CD8-positive, alpha-beta memory T cell (primary cell): ENCODE measurements around the gene SV2B. TPM values are rescaled to one million over a fixed set of nuclear protein-coding genes. Genes with fewer than 3 reads are reported as not detected.

Experiments
- CTCF ChIA-PET: fragments of 350-600 bp; sonication (Branson Sonifier 250); formaldehyde crosslinking; loops from one replicate; lab custom pipeline; 2021; ENCODE audit warnings: antibody characterized with exemption; lab: Charles Lee
- POLR2A ChIA-PET: fragments of 350-600 bp; sonication (Branson Sonifier 250); formaldehyde crosslinking; loops from one replicate; lab custom pipeline; 2021; ENCODE audit warnings: antibody characterized with exemption; lab: Charles Lee
- DNase-seq, 5 donors: peaks; one replicate each; pipeline versions ENCODE4 v3.0.0 to v3.0.0-alpha.2; 2020 to 2022; ENCODE audit warnings: mixed read lengths in 1 of 5
- H3K27ac ChIP-seq: one replicate; pipeline ENCODE4 v1.7.0; 2013; ENCODE audit warnings: low read depth, mild to moderate bottlenecking, low read length, moderate library complexity
- H3K27me3 ChIP-seq: 2 replicates; pipeline ENCODE4 v1.7.0; 2013; ENCODE audit warnings: low read length, mild to moderate bottlenecking; ENCODE audit not compliant: insufficient read depth, poor library complexity, severe bottlenecking
- H3K36me3 ChIP-seq: 2 replicates; pipeline ENCODE4 v1.7.0; 2013; ENCODE audit warnings: mild to moderate bottlenecking, low read length, moderate library complexity; ENCODE audit not compliant: insufficient read depth
- H3K4me1 ChIP-seq: 2 replicates; pipeline ENCODE4 v1.7.0; 2013; ENCODE audit warnings: mild to moderate bottlenecking, low read length, moderate library complexity; ENCODE audit not compliant: insufficient read depth
- H3K4me3 ChIP-seq: 2 replicates; pipeline ENCODE4 v1.7.0; 2013; ENCODE audit warnings: mild to moderate bottlenecking, low read length
- H3K9me3 ChIP-seq: 2 replicates; pipeline ENCODE4 v1.7.0; 2013; ENCODE audit warnings: mild to moderate bottlenecking, low read length
- H3K27ac Mint-ChIP-seq, 8 donors: one replicate each; pipeline ENCODE4 v1.8.0; 2020 to 2021; ENCODE audit warnings: mixed read lengths in 8 of 8, mild to moderate bottlenecking in 6 of 8, inconsistent platforms in 3 of 8, moderate library complexity in 3 of 8
- H3K27me3 Mint-ChIP-seq, 2 donors: one replicate each; pipeline ENCODE4 v1.8.0; 2020 to 2021; ENCODE audit warnings: mixed read lengths in 2 of 2, mild to moderate bottlenecking in 1 of 2, moderate library complexity in 1 of 2
- H3K36me3 Mint-ChIP-seq, 3 donors: one replicate each; pipeline ENCODE4 v1.8.0; 2020 to 2021; ENCODE audit warnings: mixed read lengths in 3 of 3, inconsistent platforms in 1 of 3, mild to moderate bottlenecking in 1 of 3
- H3K4me1 Mint-ChIP-seq, 3 donors: one replicate each; pipeline ENCODE4 v1.8.0; 2020 to 2021; ENCODE audit warnings: mixed read lengths in 3 of 3, inconsistent platforms in 1 of 3, mild to moderate bottlenecking in 1 of 3
- H3K4me3 Mint-ChIP-seq, 7 donors: one replicate each; pipeline ENCODE4 v1.8.0; 2020 to 2021; ENCODE audit warnings: mixed read lengths in 7 of 7, mild to moderate bottlenecking in 6 of 7, moderate library complexity in 4 of 7, inconsistent platforms in 2 of 7
- H3K9me3 Mint-ChIP-seq, 5 donors: one replicate each; pipeline ENCODE4 v1.8.0; 2020 to 2022; ENCODE audit warnings: mixed read lengths in 5 of 5, mild to moderate bottlenecking in 3 of 5, moderate library complexity in 2 of 5, inconsistent platforms in 1 of 5
- polyA plus RNA-seq: library from polyadenylated mRNA; unstranded; fragments of 300-500 nt; fragmentation: Illumina TruSeq; gene quantifications from one replicate; pipeline ENCODE4 v1.2.3, GENCODE V29; 2021
- total RNA-seq, 2 experiments: library from RNA; stranded (reverse); gene quantifications; one replicate each; pipeline ENCODE4 v1.2.3, GENCODE V29; 2021

SV2B gene
- total and polyA plus RNA-seq, 3 experiments from 2014 or later, result 0.02 TPM; not detected in 2

GRCh38 chr15:91319371-91320059 is 219.5 kb downstream of the SV2B start:
- peaks cover 37 to 68% (median 68%) of the 10 kb centered on the region in 3 donors for H3K4me1 Mint-ChIP-seq
- Histone ChIP-seq H3K4me1 (peaks cover 52% of the 10 kb centered on the region), H3K27me3 (no peaks in the 10 kb centered on the region), H3K4me3 (no peak overlapping the region), H3K36me3 (no peaks in the 10 kb centered on the region), H3K9me3 (no peaks in the 10 kb centered on the region), H3K27ac (no peak overlapping the region)
- peaks cover 0 to 3% (median 0%) of the 10 kb centered on the region in 3 donors for H3K36me3 Mint-ChIP-seq
- POLR2A ChIA-PET, result no interaction called here
- peaks cover 0 to 3% of the 10 kb centered on the region in 2 donors for H3K27me3 Mint-ChIP-seq
- H3K27ac Mint-ChIP-seq, result peak overlapping the region in 7 of 8 donors; percentile 11 to 85 (median 44)
- H3K9me3 Mint-ChIP-seq, result peaks cover 0 to 2% (median 0%) of the 10 kb centered on the region in 5 donors
- no peak for DNase-seq
- CTCF ChIA-PET, result no interaction called here
- peak overlapping the region in 5 of 7 donors; percentile 9 to 63 (median 52) for H3K4me3 Mint-ChIP-seq

DNA sequence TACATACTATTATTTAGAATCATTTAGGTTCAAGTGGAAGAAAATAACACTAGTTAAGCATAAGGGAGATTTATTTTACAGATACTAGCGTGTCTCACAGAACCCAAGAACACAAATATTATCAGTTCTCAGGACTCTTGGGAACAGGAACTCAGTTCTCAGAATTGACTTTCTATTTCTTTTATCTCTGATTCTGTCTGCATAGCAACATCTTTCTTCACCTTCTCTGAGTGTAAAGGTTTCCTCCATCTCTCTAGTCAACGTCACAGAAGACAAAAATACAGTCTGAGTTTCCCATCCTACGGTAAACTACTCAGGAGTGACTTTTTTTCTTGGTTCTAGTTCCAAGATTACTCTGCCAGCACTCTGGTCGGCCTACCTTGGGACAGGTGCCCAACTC is 220.0 kb downstream of the SV2B start:
- no peaks in the 10 kb centered on the region for H3K27me3 ChIP-seq
- H3K9me3 ChIP-seq, result no peaks in the 10 kb centered on the region
- H3K36me3 Mint-ChIP-seq, result peaks cover 0 to 3% (median 0%) of the 10 kb centered on the region in 3 donors
- H3K9me3 Mint-ChIP-seq, result peaks cover 0 to 2% (median 0%) of the 10 kb centered on the region in 5 donors
- peak overlapping the region; percentile 22 to 85 (median 78) for H3K27ac Mint-ChIP-seq
- H3K4me3 ChIP-seq, result peak overlapping the region; percentile 23
- no peaks in the 10 kb centered on the region for H3K36me3 ChIP-seq
- ChIA-PET POLR2A (no interaction called here), CTCF (no interaction called here)
- peaks cover 0 to 3% of the 10 kb centered on the region in 2 donors for H3K27me3 Mint-ChIP-seq
- no peak overlapping the region for H3K27ac ChIP-seq
- H3K4me1 ChIP-seq, result peaks cover 51% of the 10 kb centered on the region
- no peak for DNase-seq
- peak overlapping the region in 5 of 7 donors; percentile 38 to 63 (median 52) for H3K4me3 Mint-ChIP-seq
- H3K4me1 Mint-ChIP-seq, result peaks cover 36 to 65% (median 64%) of the 10 kb centered on the region in 3 donors

- CTCF ChIA-PET, result no interaction called here
- Mint-ChIP-seq H3K4me3 (no peak overlapping the region), H3K9me3 (peaks cover 0 to 2% (median 0%) of the 10 kb centered on the region in 5 donors), H3K27me3 (peaks cover 3 to 4% of the 10 kb centered on the region in 2 donors), H3K4me1 (peaks cover 4 to 12% (median 10%) of the 10 kb centered on the region in 3 donors), H3K36me3 (peaks cover 0 to 14% (median 2%) of the 10 kb centered on the region in 3 donors), H3K27ac (peak overlapping the region in 1 of 8 donors; percentile 61)
- peaks cover 13% of the 10 kb centered on the region for H3K4me1 ChIP-seq
- POLR2A ChIA-PET, result no interaction called here
- no peaks in the 10 kb centered on the region for H3K27me3 ChIP-seq
- no peaks in the 10 kb centered on the region for H3K9me3 ChIP-seq
- no peak overlapping the region for H3K27ac ChIP-seq
- no peak overlapping the region for H3K4me3 ChIP-seq
- DNase-seq, result no peak
- no peaks in the 10 kb centered on the region for H3K36me3 ChIP-seq
These were observed 229.9 kb downstream of the SV2B start for GRCh38 chr15:91329914-91330313.

- peak overlapping the region in 1 of 8 donors; percentile 76 for H3K27ac Mint-ChIP-seq
- ChIA-PET CTCF (interaction anchor here (1.0 kb wide), 1 partner anchor 60 kb away, joined by 4 read pairs; no protein-coding TSS in a partner anchor), POLR2A (interaction anchor here (0.6 kb wide), 1 partner anchor 522 kb away, joined by 4 read pairs; the partner anchor contains the start of gene SLCO3A1)
- H3K4me1 Mint-ChIP-seq, result peaks cover 7 to 25% (median 23%) of the 10 kb centered on the region in 3 donors
- no peak overlapping the region for H3K4me3 ChIP-seq
- no peak overlapping the region for H3K27ac ChIP-seq
- DNase-seq, result no peak
- no peak overlapping the region for H3K4me3 Mint-ChIP-seq
- H3K9me3 Mint-ChIP-seq, result peaks cover 0 to 2% (median 0%) of the 10 kb centered on the region in 5 donors
- no peaks in the 10 kb centered on the region for H3K36me3 ChIP-seq
- H3K36me3 Mint-ChIP-seq, result peaks cover 0 to 14% (median 2%) of the 10 kb centered on the region in 3 donors
- H3K27me3 Mint-ChIP-seq, result no peaks in the 10 kb centered on the region
- peaks cover 23% of the 10 kb centered on the region for H3K4me1 ChIP-seq
- no peaks in the 10 kb centered on the region for H3K9me3 ChIP-seq
- H3K27me3 ChIP-seq, result no peaks in the 10 kb centered on the region
These were observed 231.5 kb downstream of the SV2B start for GRCh38 chr15:91331581-91331980.

DNA sequence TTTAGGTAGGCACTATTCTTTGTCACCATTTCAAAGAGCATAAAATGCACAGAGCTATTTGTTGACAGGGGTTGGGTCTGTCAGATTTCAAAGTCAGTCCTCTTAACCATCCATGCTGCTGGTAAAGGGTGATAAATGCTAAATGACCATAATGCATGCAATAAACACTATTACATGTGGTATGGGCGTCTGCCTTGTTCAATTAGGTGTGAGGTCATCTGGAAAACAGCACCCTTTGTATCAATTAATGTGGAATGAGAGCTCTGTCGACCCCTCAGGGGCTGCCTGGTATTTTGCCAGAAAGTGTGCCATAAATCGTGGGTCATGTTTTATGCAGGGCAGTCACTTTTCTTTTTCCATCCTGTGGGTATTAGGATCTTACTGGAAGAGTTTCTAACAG is 235.6 kb downstream of the SV2B start:
- POLR2A ChIA-PET, result no interaction called here
- peaks cover 0 to 2% (median 0%) of the 10 kb centered on the region in 5 donors for H3K9me3 Mint-ChIP-seq

DNA sequence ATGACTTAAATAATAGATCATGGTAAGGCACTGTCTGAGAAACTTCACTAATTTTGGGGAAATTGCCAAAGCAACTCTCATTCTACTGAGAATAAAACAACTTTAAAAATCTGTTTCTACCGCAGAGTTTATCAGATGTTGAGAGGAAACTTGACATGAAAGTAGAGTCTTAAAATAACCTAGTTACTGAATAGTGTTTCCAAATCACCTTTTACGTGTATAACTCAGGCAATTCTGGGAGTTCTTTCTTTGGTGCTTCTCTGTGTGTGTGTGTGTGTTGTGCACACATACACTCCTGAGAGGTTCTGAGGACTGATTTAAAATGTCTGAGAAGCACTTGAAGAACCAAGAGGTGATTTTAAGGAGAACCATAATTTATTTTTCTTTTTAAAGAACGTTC is 236.6 kb downstream of the SV2B start:
- DNase-seq, result no peak
- Mint-ChIP-seq H3K36me3 (no peaks in the 10 kb centered on the region), H3K27ac (peak overlapping the region in 2 of 8 donors; percentile 30 to 64), H3K27me3 (peaks cover 3 to 13% of the 10 kb centered on the region in 2 donors), H3K4me1 (peaks cover 10 to 24% (median 21%) of the 10 kb centered on the region in 3 donors), H3K4me3 (peak overlapping the region in 3 of 7 donors; percentile 20 to 64 (median 40)), H3K9me3 (peaks cover 0 to 2% (median 0%) of the 10 kb centered on the region in 5 donors)
- H3K27ac ChIP-seq, result no peak overlapping the region
- ChIA-PET POLR2A (no interaction called here), CTCF (no interaction called here)
- H3K4me3 ChIP-seq, result no peak overlapping the region
- no peaks in the 10 kb centered on the region for H3K27me3 ChIP-seq
- no peaks in the 10 kb centered on the region for H3K36me3 ChIP-seq
- H3K9me3 ChIP-seq, result no peaks in the 10 kb centered on the region
- peaks cover 22% of the 10 kb centered on the region for H3K4me1 ChIP-seq

More for the DNA sequence above, 235.6 kb downstream of the SV2B start:
- Histone ChIP-seq H3K27me3 (no peaks in the 10 kb centered on the region), H3K27ac (no peak overlapping the region), H3K36me3 (no peaks in the 10 kb centered on the region), H3K9me3 (no peaks in the 10 kb centered on the region), H3K4me3 (no peak overlapping the region), H3K4me1 (peaks cover 22% of the 10 kb centered on the region)
- Mint-ChIP-seq H3K27me3 (peaks cover 0 to 9% of the 10 kb centered on the region in 2 donors), H3K27ac (no peak overlapping the region), H3K4me3 (no peak overlapping the region), H3K36me3 (no peaks in the 10 kb centered on the region), H3K4me1 (peaks cover 10 to 24% (median 21%) of the 10 kb centered on the region in 3 donors)
- no peak for DNase-seq
- CTCF ChIA-PET, result no interaction called here

DNA sequence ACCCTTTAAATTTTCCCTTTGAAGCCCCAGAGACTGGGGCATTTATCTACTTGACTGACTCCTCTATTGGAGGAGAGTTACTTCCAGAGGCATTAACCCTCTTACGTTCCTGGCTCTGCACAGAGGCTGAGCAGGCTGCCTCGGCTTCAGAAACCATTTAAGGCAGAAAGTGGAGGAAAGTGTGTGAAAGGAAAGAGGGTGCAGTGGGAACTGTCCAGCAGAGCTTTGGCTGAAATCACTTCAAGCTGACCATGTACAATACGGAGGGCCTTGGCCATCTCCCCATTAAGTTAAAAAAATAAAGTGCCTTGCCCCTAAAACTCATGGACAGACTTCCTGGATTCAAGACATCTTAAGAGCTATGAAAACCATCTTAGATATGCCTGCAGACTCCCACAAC is 238.7 kb downstream of the SV2B start:
- no peaks in the 10 kb centered on the region for H3K27me3 ChIP-seq
- no peaks in the 10 kb centered on the region for H3K36me3 Mint-ChIP-seq
- POLR2A ChIA-PET, result no interaction called here
- H3K27me3 Mint-ChIP-seq, result peaks cover 6 to 17% of the 10 kb centered on the region in 2 donors
- peak overlapping the region in 1 of 7 donors; percentile 18 for H3K4me3 Mint-ChIP-seq
- H3K9me3 Mint-ChIP-seq, result peaks cover 0 to 2% (median 0%) of the 10 kb centered on the region in 5 donors
- peaks cover 22% of the 10 kb centered on the region for H3K4me1 ChIP-seq
- H3K9me3 ChIP-seq, result no peaks in the 10 kb centered on the region
- no peak overlapping the region for H3K4me3 ChIP-seq
- no peak for DNase-seq
- CTCF ChIA-PET, result no interaction called here
- no peak overlapping the region for H3K27ac Mint-ChIP-seq
- no peaks in the 10 kb centered on the region for H3K36me3 ChIP-seq
- H3K27ac ChIP-seq, result no peak overlapping the region
- peaks cover 10 to 27% (median 23%) of the 10 kb centered on the region in 3 donors for H3K4me1 Mint-ChIP-seq

DNA sequence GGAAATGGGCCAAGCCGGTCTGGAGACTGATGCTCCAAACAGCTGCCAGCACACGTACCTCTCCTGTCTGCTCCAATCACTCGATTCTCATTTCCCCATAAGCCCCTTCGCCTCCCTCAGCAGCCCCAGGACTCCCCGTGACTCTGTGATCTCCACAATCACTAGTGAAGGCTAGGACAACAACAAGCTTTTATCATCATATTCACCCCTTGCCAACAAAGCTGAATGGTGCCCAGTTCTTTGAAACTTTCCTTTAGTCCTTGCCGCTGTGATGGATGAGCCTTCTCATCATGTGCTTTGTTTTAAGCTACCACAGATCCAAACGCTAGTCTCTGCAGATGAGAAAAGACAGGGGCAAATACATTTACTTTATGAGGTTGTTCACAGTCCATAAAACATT is 242.0 kb downstream of the SV2B start:
- Histone ChIP-seq H3K27ac (no peak overlapping the region), H3K4me1 (peaks cover 7% of the 10 kb centered on the region), H3K27me3 (no peaks in the 10 kb centered on the region), H3K9me3 (no peaks in the 10 kb centered on the region), H3K4me3 (no peak overlapping the region), H3K36me3 (no peaks in the 10 kb centered on the region)
- no peak for DNase-seq
- Mint-ChIP-seq H3K4me3 (no peak overlapping the region), H3K27me3 (peaks cover 16 to 17% of the 10 kb centered on the region in 2 donors), H3K4me1 (peaks cover 2 to 11% (median 9%) of the 10 kb centered on the region in 3 donors), H3K9me3 (peaks cover 0 to 2% (median 0%) of the 10 kb centered on the region in 5 donors), H3K36me3 (peaks cover 0 to 10% (median 0%) of the 10 kb centered on the region in 3 donors), H3K27ac (no peak overlapping the region)
- POLR2A ChIA-PET, result no interaction called here
- CTCF ChIA-PET, result no interaction called here
